Upper lobe of left lung (tissue), 6 donors: Measurements from ENCODE around the gene CHAF1B. TPM values are rescaled to one million over a fixed set of nuclear protein-coding genes. Genes with fewer than 3 reads are reported as not detected.
"Not testable (repeated sequence)": the region's sequence is repeated elsewhere in the genome, so short reads cannot be mapped to it uniquely, and the experiment has no call there.

Experiments used
- ATAC-seq, 2 donors: fragments of 200-7000 bp; cut with Tn5 transposase; one replicate each; pipeline ENCODE4 v1.9.1; 2022; ENCODE audit warnings: mild to moderate bottlenecking in 2 of 2, moderate library complexity in 2 of 2; ENCODE audit not compliant: low FRiP score in 2 of 2
- DNase-seq, 2 donors: peaks; one replicate each; pipeline ENCODE4 v3.0.0-alpha.2; 2019 to 2020
- H3K27ac ChIP-seq, 4 donors: fragments of 200-600 bp; sonication (generic); one replicate each; pipeline ENCODE4 v1.5.1; 2016 to 2019
- H3K27me3 ChIP-seq, 4 donors: fragments of 200-600 bp; sonication (generic); one replicate each; pipeline ENCODE4 v1.5.1; 2017 to 2019
- H3K36me3 ChIP-seq, 4 donors: fragments of 200-600 bp; sonication (generic); one replicate each; pipeline ENCODE4 v1.5.1; 2016 to 2019
- H3K4me1 ChIP-seq, 4 donors: fragments of 200-600 bp; sonication (generic); one replicate each; pipeline ENCODE4 v1.5.1; 2018 to 2019
- H3K4me3 ChIP-seq, 4 donors: fragments of 200-600 bp; sonication (generic); one replicate each; pipeline ENCODE4 v1.5.1; 2017 to 2019; ENCODE audit warnings: mild to moderate bottlenecking in 2 of 4, moderate library complexity in 1 of 4
- H3K9me3 ChIP-seq, 4 donors: fragments of 200-600 bp; sonication (generic); one replicate each; pipeline ENCODE4 v1.5.1; 2018 to 2019
- EP300 ChIP-seq, 4 donors: sonication (generic); formaldehyde crosslinking; IDR thresholded peaks; one replicate each; pipeline ENCODE4 v1.5.1; 2017; ENCODE audit warnings: antibody characterized with exemption in 4 of 4, control low read depth in 2 of 4
- POLR2A ChIP-seq, 4 donors: fragments of 450-650 bp; IDR thresholded peaks; one replicate each; pipeline ENCODE4 v1.5.1; 2016 to 2017; ENCODE audit warnings: antibody characterized with exemption in 4 of 4, mild to moderate bottlenecking in 2 of 4
- POLR2AphosphoS5 ChIP-seq, 2 donors: sonication (generic); formaldehyde crosslinking; IDR thresholded peaks; one replicate each; pipeline ENCODE4 v1.5.1; 2017; ENCODE audit warnings: antibody characterized with exemption in 2 of 2
- WGBS, 2 donors: methylation state at CpG; one replicate each; pipeline ENCODE4 v1.1.5; 2017 to 2018; 5-methylcytosine and 5-hydroxymethylcytosine counted together
- total RNA-seq, 6 donors: library from RNA; depleted of rRNA in 4 of 6; stranded (reverse); fragments of >200 nt in 4 of 6; gene quantifications; one replicate each; pipeline versions ENCODE4 v1.1.0 to v1.2.1, GENCODE V29; 2016 to 2021
- TF ChIP-seq, protein P1 (sequence below), 6 experiments: fragments of 450-650 bp in 4 of 6; fragments of 200-600 bp in 2 of 6; sonication (generic) in 2 of 6; IDR thresholded peaks; one replicate each; pipeline ENCODE4 v1.5.1; 2016 to 2019; ENCODE audit warnings: antibody characterized with exemption in 6 of 6
- donor health status: DM: no; HTN: no; CAD: no; lungs with moderate emphysema.
- donor health status: DM: no; HTN: yes; CAD: no; lungs with severe emphysema.

CHAF1B gene
- total RNA-seq, 6 donors from 2014 or later = 0.55 to 2.1 (median 1.2) TPM

DNA sequence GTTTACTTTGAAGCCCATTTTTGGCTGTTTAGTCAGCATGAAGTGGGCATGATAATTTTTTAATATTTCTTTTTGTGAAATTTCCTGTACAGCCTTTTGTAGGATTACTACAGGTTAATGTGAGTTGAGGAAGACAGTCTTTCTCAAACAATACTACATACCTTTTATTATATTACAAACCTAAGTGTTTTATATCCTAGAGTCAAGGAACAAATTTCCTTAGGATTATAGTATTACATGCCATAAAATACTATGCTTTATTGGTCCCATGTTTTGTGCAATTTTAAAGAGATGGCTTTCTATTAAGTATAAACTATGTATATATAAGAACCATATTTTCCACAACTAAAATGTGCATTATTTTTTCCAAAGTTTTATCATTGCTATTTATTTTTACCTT lies 9.2 kb upstream of the CHAF1B start:
- no peak for DNase-seq
- Histone ChIP-seq H3K9me3 (no peaks in the 10 kb centered on the region), H3K4me1 (no peaks in the 10 kb centered on the region), H3K4me3 (no peak overlapping the region), H3K27ac (no peak overlapping the region), H3K36me3 (peaks cover 32 to 74% (median 47%) of the 10 kb centered on the region in 4 donors), H3K27me3 (no peaks in the 10 kb centered on the region)
- TF ChIP-seq, protein P1, sequence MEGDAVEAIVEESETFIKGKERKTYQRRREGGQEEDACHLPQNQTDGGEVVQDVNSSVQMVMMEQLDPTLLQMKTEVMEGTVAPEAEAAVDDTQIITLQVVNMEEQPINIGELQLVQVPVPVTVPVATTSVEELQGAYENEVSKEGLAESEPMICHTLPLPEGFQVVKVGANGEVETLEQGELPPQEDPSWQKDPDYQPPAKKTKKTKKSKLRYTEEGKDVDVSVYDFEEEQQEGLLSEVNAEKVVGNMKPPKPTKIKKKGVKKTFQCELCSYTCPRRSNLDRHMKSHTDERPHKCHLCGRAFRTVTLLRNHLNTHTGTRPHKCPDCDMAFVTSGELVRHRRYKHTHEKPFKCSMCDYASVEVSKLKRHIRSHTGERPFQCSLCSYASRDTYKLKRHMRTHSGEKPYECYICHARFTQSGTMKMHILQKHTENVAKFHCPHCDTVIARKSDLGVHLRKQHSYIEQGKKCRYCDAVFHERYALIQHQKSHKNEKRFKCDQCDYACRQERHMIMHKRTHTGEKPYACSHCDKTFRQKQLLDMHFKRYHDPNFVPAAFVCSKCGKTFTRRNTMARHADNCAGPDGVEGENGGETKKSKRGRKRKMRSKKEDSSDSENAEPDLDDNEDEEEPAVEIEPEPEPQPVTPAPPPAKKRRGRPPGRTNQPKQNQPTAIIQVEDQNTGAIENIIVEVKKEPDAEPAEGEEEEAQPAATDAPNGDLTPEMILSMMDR (IDR thresholded peaks at IDR 0.05) = no peak
- TF ChIP-seq EP300 (IDR thresholded peaks at IDR 0.05) (no peak), POLR2AphosphoS5 (IDR thresholded peaks at IDR 0.05) (no peak)
- ATAC-seq = no peak

DNA sequence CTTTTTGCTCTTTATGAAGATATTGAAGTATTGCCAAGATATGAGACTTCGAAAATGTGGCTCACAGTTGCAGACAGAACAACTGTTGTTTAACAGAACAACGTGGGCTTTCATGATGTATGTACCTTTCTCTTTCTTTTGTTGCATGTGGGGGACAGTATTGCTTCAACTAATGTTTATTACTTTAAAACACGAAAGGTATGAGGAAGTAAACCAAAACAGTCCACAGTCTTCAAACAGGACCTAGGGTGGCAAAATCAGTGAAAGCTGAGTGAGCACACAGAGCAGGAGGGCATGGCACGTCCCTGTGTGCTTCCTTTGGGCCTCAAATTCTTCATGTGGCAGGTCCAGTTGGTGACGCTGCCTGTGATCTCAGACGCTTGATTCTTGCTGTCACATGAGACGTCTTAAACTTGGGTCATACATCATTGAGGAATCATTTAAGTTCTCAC lies 7.8 kb upstream of the CHAF1B start:
- H3K36me3 ChIP-seq = peaks cover 32 to 59% (median 40%) of the 10 kb centered on the region in 4 donors
- DNase-seq = no peak
- no peak for ATAC-seq
- H3K27me3 ChIP-seq = no peaks in the 10 kb centered on the region
- WGBS, 2 donors = 88 to 95% methylated on average over 7 of the region's 7 CpGs
- no peak overlapping the region for H3K4me3 ChIP-seq
- no peaks in the 10 kb centered on the region for H3K9me3 ChIP-seq
- no peaks in the 10 kb centered on the region for H3K4me1 ChIP-seq
- TF ChIP-seq POLR2A (IDR thresholded peaks at IDR 0.05) (no peak), POLR2AphosphoS5 (IDR thresholded peaks at IDR 0.05) (no peak), EP300 (IDR thresholded peaks at IDR 0.05) (no peak)
- TF ChIP-seq, protein P1 (IDR thresholded peaks at IDR 0.05) = no peak
- no peak overlapping the region for H3K27ac ChIP-seq

DNA sequence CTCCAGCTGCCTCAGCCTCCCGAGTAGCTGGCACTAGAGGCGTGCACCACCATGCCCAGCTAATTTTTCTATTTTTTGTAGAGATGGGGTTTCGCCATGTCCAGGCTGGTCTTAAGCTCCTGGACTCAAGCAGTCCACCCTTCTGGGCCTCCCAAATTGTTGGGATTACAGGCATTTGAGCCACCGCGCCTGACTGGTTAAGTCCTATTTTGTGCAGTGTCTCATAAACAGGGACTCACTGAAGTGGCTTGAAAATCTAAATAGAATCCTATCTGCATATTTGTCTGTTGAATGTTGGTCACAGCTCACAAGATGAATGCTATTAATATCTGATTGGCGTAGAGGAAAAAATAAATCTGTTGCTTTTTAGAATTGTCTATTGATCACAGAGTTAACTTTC lies 5.9 kb upstream of the CHAF1B start:
- H3K9me3 ChIP-seq = no peaks in the 10 kb centered on the region
- H3K36me3 ChIP-seq = peaks cover 14 to 41% (median 25%) of the 10 kb centered on the region in 4 donors
- ATAC-seq (no peak), DNase-seq (no peak)
- H3K27me3 ChIP-seq = no peaks in the 10 kb centered on the region
- H3K4me1 ChIP-seq = no peaks in the 10 kb centered on the region
- no peak for TF ChIP-seq POLR2AphosphoS5 (IDR thresholded peaks at IDR 0.05)
- TF ChIP-seq, protein P1 (IDR thresholded peaks at IDR 0.05) = no peak
- no peak overlapping the region for H3K27ac ChIP-seq
- WGBS, 2 donors = 95 to 98% methylated on average over 6 of the region's 6 CpGs
- no peak overlapping the region for H3K4me3 ChIP-seq

DNA sequence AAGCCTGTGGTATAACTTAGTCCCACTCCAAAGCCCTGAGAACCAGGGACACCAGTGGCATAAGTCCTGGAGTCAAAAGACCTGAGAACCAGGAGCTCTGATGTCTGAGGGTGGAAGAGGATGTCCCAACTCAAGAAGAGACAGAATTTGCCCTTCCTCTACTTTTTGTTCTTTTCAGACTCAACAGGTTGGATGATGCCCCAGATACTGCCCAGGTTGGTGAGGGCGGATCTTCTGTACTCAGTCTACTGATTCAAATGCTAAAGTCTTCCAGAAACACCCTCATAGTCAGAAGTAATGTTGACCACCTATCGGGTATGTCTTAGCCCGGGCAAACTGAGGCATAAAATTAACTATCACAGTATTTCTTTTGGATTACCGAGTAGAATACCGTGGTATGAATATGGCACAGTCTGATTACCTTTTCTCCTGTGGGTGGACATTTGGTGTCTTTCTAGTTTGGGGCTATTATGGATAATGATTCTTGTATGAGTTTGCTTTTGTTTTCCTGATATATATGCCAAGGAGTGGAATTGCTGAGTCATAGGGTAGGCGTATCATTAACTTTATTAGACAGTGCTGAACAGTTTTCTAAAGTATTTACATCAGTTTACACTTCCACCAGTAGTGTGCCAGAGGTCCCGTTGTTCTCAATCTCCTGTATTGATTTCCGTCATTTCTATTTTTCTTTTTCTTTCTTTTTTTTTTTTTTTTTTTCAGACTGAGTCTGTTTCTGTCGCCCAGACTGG lies 3.2 kb upstream of the CHAF1B start:
- peaks cover 5 to 18% (median 10%) of the 10 kb centered on the region in 4 donors for H3K4me1 ChIP-seq
- no peak for ATAC-seq
- H3K4me3 ChIP-seq = no peak overlapping the region

DNA sequence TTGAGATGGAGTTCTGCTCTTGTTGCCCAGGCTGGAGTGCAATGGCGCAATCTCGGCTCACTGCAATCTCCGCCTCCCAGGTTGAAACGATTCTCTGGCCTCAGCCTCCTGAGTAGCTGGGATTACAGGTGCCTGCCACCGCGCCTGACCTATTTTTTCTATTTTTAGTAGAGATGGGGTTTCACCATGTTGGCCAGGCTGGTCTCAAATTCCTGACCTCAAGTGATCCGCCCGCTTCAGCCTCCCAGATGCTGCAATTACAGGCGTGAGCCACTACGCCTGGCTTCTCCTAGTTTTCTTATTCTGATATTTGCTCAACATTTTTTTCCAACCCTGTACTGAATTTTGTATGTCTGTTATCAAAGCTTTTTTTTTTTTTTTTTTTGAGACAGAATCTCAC lies 2.5 kb upstream of the CHAF1B start:
- H3K36me3 ChIP-seq, H3K27me3 ChIP-seq, ATAC-seq, DNase-seq, H3K4me3 ChIP-seq, H3K27ac ChIP-seq, H3K9me3 ChIP-seq: not testable (repeated sequence)
- 89 to 94% methylated on average over 10 of the region's 10 CpGs for WGBS, 2 donors
- peaks cover 5 to 18% (median 10%) of the 10 kb centered on the region in 4 donors for H3K4me1 ChIP-seq

More for the DNA sequence above, 3.2 kb upstream of the CHAF1B start:
- H3K9me3 ChIP-seq = no peaks in the 10 kb centered on the region
- DNase-seq = no peak
- peaks cover 6 to 13% (median 10%) of the 10 kb centered on the region in 4 donors for H3K36me3 ChIP-seq
- 90 to 93% methylated on average over 8 to 9 of the region's 9 CpGs for WGBS, 2 donors
- no peak overlapping the region for H3K27ac ChIP-seq
- no peaks in the 10 kb centered on the region for H3K27me3 ChIP-seq
- TF ChIP-seq POLR2A (IDR thresholded peaks at IDR 0.05) (no peak), EP300 (IDR thresholded peaks at IDR 0.05) (no peak), POLR2AphosphoS5 (IDR thresholded peaks at IDR 0.05) (no peak)
- TF ChIP-seq, protein P1 (IDR thresholded peaks at IDR 0.05) = no peak
